Fibroblast of lung (primary cell): Measurements from ENCODE around the gene ACAP3.

ENCODE experiments used
- CTCF ChIP-seq, 2 donors: IDR thresholded peaks in 1 of 2; conservative IDR thresholded peaks in 1 of 2; 1 replicate in 1 of 2; 2 replicates in 1 of 2; pipeline ENCODE4 v1.5.1; 2011 to 2012; ENCODE audit warnings: low read length in 2 of 2, control low read depth in 1 of 2, inconsistent platforms in 1 of 2, low read depth in 1 of 2, mild to moderate bottlenecking in 1 of 2
- EZH2 ChIP-seq: IDR thresholded peaks from 2 replicates; pipeline ENCODE4 v1.5.1; 2012; ENCODE audit warnings: low read length, control low read depth, mild to moderate bottlenecking; ENCODE audit errors: missing control alignments

- TF ChIP-seq CTCF (conservative IDR thresholded peaks at IDR 0.05 in 1 of 2, IDR thresholded peaks at IDR 0.05 in 1 of 2; ENCODE audit: low read depth in 1 of 2, low read length in 2 of 2) (no peak), EZH2 (no peak)
These were observed 14.7 kb upstream of the ACAP3 start for GRCh38 chr1:1322418-1322817.
